OCI-LY1 (cell line): ENCODE results near the gene STX8.

Experiments
- CTCF ChIP-seq: fragments of 200-600 bp; sonication (generic), shearing (Covaris generic); IDR thresholded peaks from 2 replicates; pipeline ENCODE4 v1.5.1; 2017; ENCODE audit warnings: mild to moderate bottlenecking, antibody characterized with exemption, low read length, moderate library complexity, mixed read lengths
- EZH2 ChIP-seq: fragments of 200-600 bp; sonication (generic), shearing (Covaris generic); IDR thresholded peaks from 2 replicates; pipeline ENCODE4 v1.8.0; 2017; ENCODE audit warnings: borderline replicate concordance, mixed run types, mild to moderate bottlenecking, antibody characterized with exemption, low read length, moderate library complexity, mixed read lengths

- TF ChIP-seq CTCF (no peak), EZH2 (no peak)
Measured at GRCh38 chr17:9519583-9520272, 55.9 kb downstream of the STX8 start.
